Glutamatergic neuron (in vitro differentiated cells): ENCODE data around the gene RNF2. TPM values are rescaled to one million over a fixed set of nuclear protein-coding genes. Genes with fewer than 3 reads are reported as not detected.

ENCODE experiments used
- DNase-seq: peaks from one replicate; pipeline ENCODE4 v3.0.0; 2022
- H3K27ac Mint-ChIP-seq: one replicate; pipeline ENCODE4 v1.8.0; 2020; ENCODE audit warnings: mild to moderate bottlenecking, mixed read lengths, inconsistent platforms; ENCODE audit not compliant: unreplicated experiment
- H3K27me3 Mint-ChIP-seq: one replicate; pipeline ENCODE4 v1.8.0; 2020; ENCODE audit warnings: mild to moderate bottlenecking, moderate library complexity, mixed read lengths, inconsistent platforms; ENCODE audit not compliant: unreplicated experiment
- H3K36me3 Mint-ChIP-seq: one replicate; pipeline ENCODE4 v1.8.0; 2020; ENCODE audit warnings: mild to moderate bottlenecking, mixed read lengths, inconsistent platforms; ENCODE audit not compliant: unreplicated experiment
- H3K4me1 Mint-ChIP-seq: one replicate; pipeline ENCODE4 v1.8.0; 2020; ENCODE audit warnings: mild to moderate bottlenecking, low read depth, mixed read lengths, inconsistent platforms; ENCODE audit not compliant: unreplicated experiment
- H3K4me3 Mint-ChIP-seq: one replicate; pipeline ENCODE4 v1.8.0; 2020; ENCODE audit warnings: mild to moderate bottlenecking, mixed read lengths, inconsistent platforms; ENCODE audit not compliant: unreplicated experiment
- H3K9me3 Mint-ChIP-seq: one replicate; pipeline ENCODE4 v1.8.0; 2020; ENCODE audit warnings: mild to moderate bottlenecking, moderate library complexity, mixed read lengths, inconsistent platforms; ENCODE audit not compliant: unreplicated experiment
- CTCF ChIP-seq: fragments of 200-600 bp; sonication (generic); IDR thresholded peaks from one replicate; pipeline ENCODE4 v1.5.0; 2021; ENCODE audit not compliant: partially characterized antibody, unreplicated experiment
- total RNA-seq: library from RNA; stranded (reverse); fragmentation: NEBNext Ultra II Directional; extraction: Animal tissue kit (Norgen Biotek cat#: 25700); gene quantifications from one replicate; pipeline ENCODE4 v1.2.1, GENCODE V29; 2021; ENCODE audit not compliant: unreplicated experiment

RNF2 gene
- total RNA-seq, 1 donor from 2014 or later: 33.8 TPM

GRCh38 chr1:185049670-185050069 is 4.3 kb downstream of the RNF2 start:
- peaks cover 4% of the 10 kb centered on the region for H3K27me3 Mint-ChIP-seq
- peaks cover 11% of the 10 kb centered on the region for H3K4me1 Mint-ChIP-seq
- H3K9me3 Mint-ChIP-seq: peaks cover 6% of the 10 kb centered on the region
- no peak overlapping the region for H3K4me3 Mint-ChIP-seq
- no peak for TF ChIP-seq CTCF
- no peak for DNase-seq
- H3K27ac Mint-ChIP-seq: no peak overlapping the region
- H3K36me3 Mint-ChIP-seq: no peaks in the 10 kb centered on the region

GRCh38 chr1:185050823-185051451 is 5.6 kb downstream of the RNF2 start:
- Mint-ChIP-seq H3K27me3 (no peaks in the 10 kb centered on the region), H3K36me3 (no peaks in the 10 kb centered on the region), H3K27ac (no peak overlapping the region), H3K4me3 (no peak overlapping the region), H3K4me1 (peaks cover 8% of the 10 kb centered on the region), H3K9me3 (peaks cover 2% of the 10 kb centered on the region)
- no peak for DNase-seq
- no peak for TF ChIP-seq CTCF

- Mint-ChIP-seq H3K4me1 (no peaks in the 10 kb centered on the region), H3K27me3 (no peaks in the 10 kb centered on the region), H3K27ac (no peak overlapping the region), H3K4me3 (no peak overlapping the region), H3K36me3 (no peaks in the 10 kb centered on the region), H3K9me3 (no peaks in the 10 kb centered on the region)
- no peak for TF ChIP-seq CTCF
- no peak for DNase-seq
These were observed 7.8 kb downstream of the RNF2 start for GRCh38 chr1:185053204-185053603.

- Mint-ChIP-seq H3K4me1 (no peaks in the 10 kb centered on the region), H3K27ac (no peak overlapping the region), H3K9me3 (no peaks in the 10 kb centered on the region), H3K36me3 (no peaks in the 10 kb centered on the region), H3K4me3 (no peak overlapping the region), H3K27me3 (no peaks in the 10 kb centered on the region)
- no peak for TF ChIP-seq CTCF
- no peak for DNase-seq
These were observed 9.2 kb downstream of the RNF2 start for GRCh38 chr1:185054365-185055060.

GRCh38 chr1:185058110-185058509 is 12.8 kb downstream of the RNF2 start:
- H3K27me3 Mint-ChIP-seq: no peaks in the 10 kb centered on the region
- no peaks in the 10 kb centered on the region for H3K36me3 Mint-ChIP-seq
- no peaks in the 10 kb centered on the region for H3K4me1 Mint-ChIP-seq
- no peaks in the 10 kb centered on the region for H3K9me3 Mint-ChIP-seq
- H3K4me3 Mint-ChIP-seq: no peak overlapping the region
- TF ChIP-seq CTCF: no peak
- H3K27ac Mint-ChIP-seq: no peak overlapping the region
- no peak for DNase-seq
